Fibroblast of lung (primary cell): Measurements from ENCODE around the gene USF3. TPM values are rescaled to one million over a fixed set of nuclear protein-coding genes. Genes with fewer than 3 reads are reported as not detected.
A peak's percentile ranks its signal among the peaks of the same experiment; 100 is the strongest.

ENCODE experiments used
- DNase-seq, 2 donors: peaks; one replicate each; pipeline versions ENCODE4 v3.0.0 to v3.0.0-alpha.2; 2010; ENCODE audit warnings: low read depth in 2 of 2
- H2AFZ ChIP-seq: 2 replicates; pipeline ENCODE4 v1.5.1; 2012; ENCODE audit warnings: low read length, control low read depth, inconsistent platforms
- H3K27ac ChIP-seq: 2 replicates; pipeline ENCODE4 v1.5.1; 2011; ENCODE audit warnings: low read length, control low read depth; ENCODE audit not compliant: insufficient read depth
- H3K27me3 ChIP-seq: 2 replicates; pipeline ENCODE4 v1.5.1; 2011; ENCODE audit warnings: mild to moderate bottlenecking, low read length; ENCODE audit not compliant: control insufficient read depth, insufficient read depth
- H3K36me3 ChIP-seq: 2 replicates; pipeline ENCODE4 v1.5.1; 2011; ENCODE audit warnings: low read length; ENCODE audit not compliant: control insufficient read depth, insufficient read depth
- H3K4me1 ChIP-seq: 2 replicates; pipeline ENCODE4 v1.5.1; 2011; ENCODE audit warnings: low read length; ENCODE audit not compliant: control insufficient read depth, insufficient read depth; ENCODE audit errors: extremely low read depth
- H3K4me2 ChIP-seq: 2 replicates; pipeline ENCODE4 v1.5.1; 2011; ENCODE audit warnings: low read length, control low read depth; ENCODE audit not compliant: insufficient read depth; ENCODE audit errors: extremely low read depth
- H3K4me3 ChIP-seq, 4 experiments: fragments of 200-600 bp in 1 of 4; sonication (generic) in 1 of 4; replicated peaks in 1 of 4; 2 replicates each; pipeline ENCODE4 v1.5.1; 2011 to 2016; ENCODE audit warnings: low read length in 4 of 4, low read depth in 3 of 4, mild to moderate bottlenecking in 3 of 4, control low read depth in 2 of 4, inconsistent platforms in 1 of 4, mixed read lengths in 1 of 4; ENCODE audit not compliant: insufficient read depth in 1 of 4; ENCODE audit errors: control extremely low read depth in 1 of 4
- H3K79me2 ChIP-seq: 2 replicates; pipeline ENCODE4 v1.5.1; 2012; ENCODE audit warnings: mild to moderate bottlenecking, low read length, inconsistent platforms; ENCODE audit not compliant: control insufficient read depth, insufficient read depth
- H3K9ac ChIP-seq: 2 replicates; pipeline ENCODE4 v1.5.1; 2011; ENCODE audit warnings: mild to moderate bottlenecking, low read length, control low read depth; ENCODE audit not compliant: insufficient read depth
- H3K9me3 ChIP-seq: 2 replicates; pipeline ENCODE4 v1.5.1; 2012; ENCODE audit warnings: low read depth, low read length; ENCODE audit not compliant: control insufficient read depth, insufficient read depth
- H4K20me1 ChIP-seq: 2 replicates; pipeline ENCODE4 v1.5.1; 2011; ENCODE audit warnings: low read length; ENCODE audit not compliant: control insufficient read depth, insufficient read depth; ENCODE audit errors: extremely low read depth
- CTCF ChIP-seq, 2 donors: IDR thresholded peaks in 1 of 2; conservative IDR thresholded peaks in 1 of 2; 1 replicate in 1 of 2; 2 replicates in 1 of 2; pipeline ENCODE4 v1.5.1; 2011 to 2012; ENCODE audit warnings: low read length in 2 of 2, control low read depth in 1 of 2, inconsistent platforms in 1 of 2, low read depth in 1 of 2, mild to moderate bottlenecking in 1 of 2
- EZH2 ChIP-seq: IDR thresholded peaks from 2 replicates; pipeline ENCODE4 v1.5.1; 2012; ENCODE audit warnings: low read length, control low read depth, mild to moderate bottlenecking; ENCODE audit errors: missing control alignments
- polyA plus RNA-seq, 2 donors: library from polyadenylated mRNA; depleted of rRNA in 1 of 2; stranded (reverse) in 1 of 2; unstranded in 1 of 2; fragments of >200 nt; gene quantifications; 2 replicates each; pipeline ENCODE4 v1.2.1, GENCODE V29; 2011 to 2012; ENCODE audit warnings: missing spikeins in 1 of 2
- total RNA-seq: library from RNA; depleted of rRNA; stranded (reverse); fragments of >200 nt; gene quantifications from 2 replicates; pipeline ENCODE4 v1.2.1, GENCODE V29; 2014

Gene USF3
- total and polyA plus RNA-seq, 2 donors (not counting 1 experiment from before 2014, with no cell fraction given), result 8.9 to 15.8 TPM

- Histone ChIP-seq H3K4me1 (no peaks in the 10 kb centered on the region), H3K36me3 (no peaks in the 10 kb centered on the region), H3K9ac (no peak overlapping the region), H3K4me2 (no peak overlapping the region), H3K27me3 (no peaks in the 10 kb centered on the region), H2AFZ (no peak overlapping the region), H4K20me1 (peaks cover 2% of the 10 kb centered on the region), H3K79me2 (no peaks in the 10 kb centered on the region), H3K9me3 (no peaks in the 10 kb centered on the region), H3K27ac (no peak overlapping the region), H3K4me3 (no peak overlapping the region)
- TF ChIP-seq EZH2 (no peak), CTCF (conservative IDR thresholded peaks at IDR 0.05 in 1 of 2, IDR thresholded peaks at IDR 0.05 in 1 of 2; ENCODE audit: low read depth in 1 of 2, low read length in 2 of 2) (no peak)
- DNase-seq, result no peak
Measured at GRCh38 chr3:113707835-113708234, 11.4 kb upstream of the USF3 start.

GRCh38 chr3:113698956-113699355 lies 2.5 kb upstream of the USF3 start:
- no peaks in the 10 kb centered on the region for H4K20me1 ChIP-seq
- H3K4me1 ChIP-seq, result no peaks in the 10 kb centered on the region
- H3K27me3 ChIP-seq, result no peaks in the 10 kb centered on the region
- no peaks in the 10 kb centered on the region for H3K9me3 ChIP-seq
- H3K36me3 ChIP-seq, result no peaks in the 10 kb centered on the region
- no peak overlapping the region for H3K9ac ChIP-seq
- peak in 1 of 2 donors; percentile 27 for DNase-seq
- H3K27ac ChIP-seq, result no peak overlapping the region
- peak overlapping the region; percentile 74 for H2AFZ ChIP-seq
- H3K79me2 ChIP-seq, result peaks cover 8% of the 10 kb centered on the region
- no peak for TF ChIP-seq CTCF (conservative IDR thresholded peaks at IDR 0.05 in 1 of 2, IDR thresholded peaks at IDR 0.05 in 1 of 2; ENCODE audit: low read depth in 1 of 2, low read length in 2 of 2)
- TF ChIP-seq EZH2, result no peak
- peak overlapping the region; percentile 79 for H3K4me2 ChIP-seq
- peak overlapping the region in 2 of 4 experiments; percentile 31 to 48 for H3K4me3 ChIP-seq

GRCh38 chr3:113698213-113698742 lies 1.8 kb upstream of the USF3 start:
- Histone ChIP-seq H3K4me1 (no peaks in the 10 kb centered on the region), H3K79me2 (peaks cover 11% of the 10 kb centered on the region), H3K9me3 (no peaks in the 10 kb centered on the region), H3K4me2 (peak overlapping the region; percentile 99), H3K36me3 (no peaks in the 10 kb centered on the region), H4K20me1 (no peaks in the 10 kb centered on the region), H3K4me3 (peak overlapping the region in 2 of 4 experiments; percentile 66 to 92), H3K27ac (no peak overlapping the region), H3K9ac (no peak overlapping the region), H2AFZ (peak overlapping the region; percentile 1), H3K27me3 (no peaks in the 10 kb centered on the region)
- DNase-seq, result no peak
- TF ChIP-seq CTCF (conservative IDR thresholded peaks at IDR 0.05 in 1 of 2, IDR thresholded peaks at IDR 0.05 in 1 of 2; ENCODE audit: low read depth in 1 of 2, low read length in 2 of 2) (no peak), EZH2 (no peak)
